ENCODE data around the gene PRKCE. TPM values are rescaled to one million over a fixed set of nuclear protein-coding genes. Genes with fewer than 3 reads are reported as not detected.

Gene PRKCE
- total and polyA plus RNA-seq, 2 of the 8 experiments (the other 6 are each of a cell fraction or from before 2014, with no cell fraction given): 0.54 to 2.1 TPM

- H4K8ac ChIP-seq (ENCODE audit: extremely low read depth, insufficient read depth, low read length): no peak overlapping the region
- no peak overlapping the region for H2BK15ac ChIP-seq (ENCODE audit: low read length)
- WGBS, 2 experiments (ENCODE audit: extremely low coverage in 1 of 2, insufficient coverage in 1 of 2, insufficient read length in 1 of 2, insufficient replicate concordance in 2 of 2, low coverage in 1 of 2, low lambda C conversion rate in 2 of 2, missing lambda C conversion rate in 1 of 2): 87% methylated on average over 2 of the region's 2 CpGs; no CpG with 5 or more reads in 1 of the 2 experiments
- DNase-seq (ENCODE audit: low read depth in 1 of 2, low spot score in 2 of 2) (no peak), FAIRE-seq (no peak)
- H3K4me1 ChIP-seq (replicated peaks in 1 of 4; ENCODE audit: control insufficient read depth in 3 of 4, insufficient read depth in 4 of 4, low read length in 3 of 4): 0 out of 7 replicates have a peak, but pooled peaks cover 0 to 1% (median 0%) of the 10 kb centered on the region in 4 experiments
- no peaks in the 10 kb centered on the region for H3K23me2 ChIP-seq (ENCODE audit: low read depth, low read length)
- H4K91ac ChIP-seq (replicated peaks; ENCODE audit: insufficient read length, low read length): no peak overlapping the region
- H3K4ac ChIP-seq (replicated peaks; ENCODE audit: insufficient read length, low read depth, low read length): no peak overlapping the region
- no peaks in the 10 kb centered on the region for H4K20me1 ChIP-seq (replicated peaks in 1 of 2; ENCODE audit: control insufficient read depth in 1 of 2, insufficient read depth in 2 of 2, low read length in 2 of 2)
- H3K27me3 ChIP-seq (replicated peaks in 1 of 4; ENCODE audit: control insufficient read depth in 3 of 4, extremely low read depth in 1 of 4, insufficient read depth in 3 of 4, low read length in 3 of 4): no peaks in the 10 kb centered on the region; a peak in 1 of 7 replicates
- no peak overlapping the region for H3K4me3 ChIP-seq (ENCODE audit: extremely low read depth in 1 of 4, insufficient read depth in 2 of 4, low read depth in 3 of 4, low read length in 4 of 4)
- H2BK20ac ChIP-seq (ENCODE audit: low read length): no peak overlapping the region
- no peak overlapping the region for H4K5ac ChIP-seq (ENCODE audit: insufficient read length, low read depth, low read length)
- no peaks in the 10 kb centered on the region for H3K79me1 ChIP-seq (ENCODE audit: low read depth, low read length)
- no peaks in the 10 kb centered on the region for H3K79me2 ChIP-seq (ENCODE audit: control insufficient read depth in 1 of 2, insufficient read depth in 2 of 2, low read length in 2 of 2)
- ChIA-PET CTCF (ENCODE audit: partially characterized antibody) (interaction anchor here (0.8 to 1.6 kb wide), 2 partner anchors 14 to 15 kb away, joined by 3 to 5 read pairs; no protein-coding TSS in a partner anchor), POLR2A (ENCODE audit: partially characterized antibody) (no interaction called here)
- H2BK5ac ChIP-seq (ENCODE audit: low read depth, low read length): no peak overlapping the region
- H3K18ac ChIP-seq (ENCODE audit: extremely low read depth, low read length): no peak overlapping the region
- no peak overlapping the region for H2BK120ac ChIP-seq (replicated peaks; ENCODE audit: low read depth, low read length)
- H3K9me3 ChIP-seq (ENCODE audit: insufficient read depth in 2 of 2, low read depth in 1 of 2, low read length in 1 of 2): no peaks in the 10 kb centered on the region
- H3K27ac ChIP-seq (ENCODE audit: low read depth, low read length): no peak overlapping the region
- no peak overlapping the region for H2AK5ac ChIP-seq (ENCODE audit: low read depth, low read length)
- H3K4me2 ChIP-seq (ENCODE audit: insufficient read depth in 1 of 2, low read depth in 2 of 2, low read length in 2 of 2): no peak overlapping the region
- H3K56ac ChIP-seq (replicated peaks; ENCODE audit: insufficient read length, low read depth, low read length): no peak overlapping the region
- no peak overlapping the region for H3K9ac ChIP-seq (replicated peaks in 1 of 4; ENCODE audit: extremely low read depth in 1 of 4, low read depth in 3 of 4, low read length in 3 of 4)
- H3K14ac ChIP-seq (ENCODE audit: insufficient read length): no peak overlapping the region
- H2AFZ ChIP-seq (ENCODE audit: low read length): no peak overlapping the region
- H3K36me3 ChIP-seq (ENCODE audit: control insufficient read depth in 2 of 4, insufficient read depth in 4 of 4, low read length in 3 of 4): no peaks in the 10 kb centered on the region
- no peak overlapping the region for H2BK12ac ChIP-seq (ENCODE audit: low read depth, low read length)
- no peak overlapping the region for H3K23ac ChIP-seq (ENCODE audit: insufficient read length)
- TF ChIP-seq CBX5 (IDR thresholded peaks at IDR 0.05; ENCODE audit: low read depth, low read length): no peak
- no peak for TF ChIP-seq USF2 (IDR thresholded peaks at IDR 0.05; ENCODE audit: low read length)
- TF ChIP-seq SUZ12 (IDR thresholded peaks at IDR 0.05; ENCODE audit: low read length): no peak
- no peak for TF ChIP-seq SIX5 (IDR thresholded peaks at IDR 0.05; ENCODE audit: low read depth, low read length)
- TF ChIP-seq EZH2 (IDR thresholded peaks at IDR 0.05; ENCODE audit: low read depth, low read length, severe bottlenecking): no peak
- no peak for TF ChIP-seq CBX8 (IDR thresholded peaks at IDR 0.05; ENCODE audit: borderline replicate concordance, low read depth, low read length)
- no peak for TF ChIP-seq RXRA (IDR thresholded peaks at IDR 0.05; ENCODE audit: insufficient read depth, low read depth, low read length)
- TF ChIP-seq GTF2F1 (IDR thresholded peaks at IDR 0.05; ENCODE audit: borderline replicate concordance, low read depth, low read length): no peak
- TF ChIP-seq POLR2A (IDR thresholded peaks at IDR 0.05; ENCODE audit: control extremely low read depth in 1 of 2, low read depth in 2 of 2, low read length in 2 of 2): no peak
- no peak for TF ChIP-seq RNF2 (IDR thresholded peaks at IDR 0.05; ENCODE audit: borderline replicate concordance, low read depth, low read length, missing control alignments, poor library complexity, severe bottlenecking)
- no peak for TF ChIP-seq SAP30 (IDR thresholded peaks at IDR 0.05; ENCODE audit: insufficient read depth, insufficient replicate concordance, low read length)
- TF ChIP-seq SP4 (IDR thresholded peaks at IDR 0.05; ENCODE audit: low read length): no peak
- TF ChIP-seq POU5F1 (IDR thresholded peaks at IDR 0.05; ENCODE audit: low read depth, low read length): no peak
- TF ChIP-seq CREB1 (IDR thresholded peaks at IDR 0.05): no peak
Observed at GRCh38 chr2:45763255-45763654, 111.8 kb downstream of the PRKCE start.
